Activated T-cell treated with anti-CD3 and anti-CD28 coated beads for 48 hours (primary cell): ENCODE results near the gene ZCCHC8.
"Not testable (repeated sequence)": the region's sequence is repeated elsewhere in the genome, so short reads cannot be mapped to it uniquely, and the experiment has no call there.

Experiments
- DNase-seq: peaks from one replicate; pipeline ENCODE4 v3.0.0-alpha.2; 2020; ENCODE audit warnings: low read depth

The ZCCHC8 gene

GRCh38 chr12:122471324-122472226 is 29.2 kb downstream of the ZCCHC8 start:
- no peak for DNase-seq

DNA sequence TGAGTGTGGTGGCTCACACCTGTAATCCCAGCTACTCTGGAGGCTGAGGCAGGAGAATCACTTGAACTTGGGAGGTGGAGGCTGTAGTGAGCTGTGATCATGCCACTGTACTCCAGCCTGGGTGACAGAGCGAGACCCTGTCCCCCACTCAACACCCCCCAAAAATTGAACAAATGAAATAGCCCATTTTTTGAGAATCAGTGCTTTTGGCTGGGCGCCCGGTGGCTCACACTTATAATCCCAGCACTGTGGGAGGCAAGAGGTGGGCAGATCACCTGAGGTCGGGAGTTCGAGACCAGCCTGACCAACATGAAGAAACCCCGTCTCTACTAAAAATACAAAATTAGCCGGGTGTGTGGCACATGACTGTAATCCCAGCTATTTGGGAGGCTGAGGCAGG is 30.2 kb downstream of the ZCCHC8 start:
- not testable (repeated sequence) for DNase-seq

DNA sequence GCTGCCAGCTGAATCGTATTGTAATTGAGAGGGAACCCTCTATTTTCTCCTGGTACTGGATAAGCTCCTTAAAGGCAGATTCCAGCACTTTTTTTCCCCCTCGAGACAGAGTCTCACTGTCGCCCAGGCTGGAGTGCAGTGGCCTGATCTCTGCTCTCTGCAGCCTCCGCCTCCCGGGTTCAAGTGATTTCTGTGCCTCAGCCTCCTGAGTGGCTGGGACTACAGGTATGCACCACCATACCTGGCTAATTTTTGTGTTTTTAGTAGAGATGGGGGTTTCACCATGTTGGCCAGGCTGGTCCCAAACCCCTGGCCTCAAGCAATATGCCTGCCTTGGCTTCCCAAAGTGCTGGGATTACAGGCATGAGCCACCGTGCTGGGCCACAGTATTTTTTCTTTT is 30.9 kb downstream of the ZCCHC8 start:
- DNase-seq = not testable (repeated sequence)

DNA sequence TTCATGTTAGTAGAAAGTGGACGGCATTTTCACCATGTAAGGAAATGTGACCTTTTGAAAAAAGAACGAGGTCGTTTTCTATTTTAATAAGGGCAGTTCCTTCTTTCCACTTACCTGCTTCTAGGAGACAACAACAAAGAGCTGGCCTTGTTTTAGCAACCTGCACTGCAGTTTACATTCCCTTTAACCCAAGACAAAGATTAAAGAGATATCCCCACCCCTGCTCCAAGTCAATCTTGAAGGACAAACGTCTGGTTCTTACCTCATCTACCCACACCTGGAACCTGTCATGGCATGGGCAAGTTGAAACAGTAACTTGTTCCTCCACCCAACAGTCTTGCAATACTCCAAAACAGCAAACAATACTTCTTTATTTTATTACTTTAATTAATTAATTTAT is 32.7 kb downstream of the ZCCHC8 start:
- no peak for DNase-seq

DNA sequence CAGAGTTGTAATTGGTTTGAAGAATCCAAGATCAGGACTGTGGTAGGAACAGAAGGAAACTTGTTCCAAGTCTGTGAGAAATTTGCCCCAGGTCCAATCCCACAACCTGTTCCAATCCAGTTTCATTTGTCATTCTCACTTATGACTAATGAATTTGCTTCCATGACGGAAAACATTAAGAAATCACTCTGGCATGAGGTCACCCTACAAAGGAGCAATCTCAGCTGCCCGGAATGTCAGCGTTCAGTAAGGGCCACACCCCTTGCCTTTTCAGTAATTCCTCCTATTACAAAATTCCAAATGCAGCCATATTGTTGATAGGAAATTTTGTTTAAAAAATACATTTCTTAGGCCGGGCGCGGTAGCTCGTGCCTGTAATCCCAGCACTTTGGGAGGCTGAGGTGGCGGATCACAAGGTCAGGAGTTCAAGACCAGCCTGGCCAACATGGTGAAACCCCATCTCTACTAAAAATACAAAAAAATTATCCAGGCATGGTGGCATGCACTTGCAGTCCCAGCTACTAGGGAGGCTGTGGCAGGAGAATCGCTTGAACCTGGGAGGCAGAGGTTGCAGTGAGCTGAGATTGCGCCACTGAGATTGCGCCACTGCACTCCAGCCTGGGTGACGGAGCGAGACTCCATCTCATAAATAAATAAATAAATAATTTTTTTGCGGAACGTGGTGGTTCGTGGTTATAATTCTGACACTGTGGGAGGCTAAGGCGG is 36.3 kb downstream of the ZCCHC8 start:
- not testable (repeated sequence) for DNase-seq

DNA sequence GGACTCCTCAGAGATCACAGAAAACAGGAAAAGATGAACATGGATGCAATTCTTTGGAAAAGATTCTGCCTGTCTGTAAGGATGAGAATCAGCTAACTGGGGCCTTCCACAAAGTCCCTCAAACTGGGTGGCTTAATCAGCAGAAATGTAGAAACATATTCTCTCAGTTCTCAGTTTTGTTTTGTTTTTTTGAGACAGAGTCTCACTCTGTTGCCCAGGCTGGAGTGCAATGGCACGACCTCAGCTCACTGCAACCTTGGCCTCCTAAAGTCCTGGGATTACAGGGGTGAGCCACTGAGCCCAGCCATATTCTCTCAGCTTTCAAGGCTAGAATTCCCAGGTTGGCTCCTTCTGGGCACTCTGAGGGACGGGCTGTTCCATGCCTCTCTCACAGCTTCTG is 40.1 kb downstream of the ZCCHC8 start:
- no peak for DNase-seq

GRCh38 chr12:122460061-122460460 is 40.7 kb downstream of the ZCCHC8 start:
- DNase-seq = no peak

GRCh38 chr12:122459211-122459610 is 41.5 kb downstream of the ZCCHC8 start:
- DNase-seq = no peak

DNA sequence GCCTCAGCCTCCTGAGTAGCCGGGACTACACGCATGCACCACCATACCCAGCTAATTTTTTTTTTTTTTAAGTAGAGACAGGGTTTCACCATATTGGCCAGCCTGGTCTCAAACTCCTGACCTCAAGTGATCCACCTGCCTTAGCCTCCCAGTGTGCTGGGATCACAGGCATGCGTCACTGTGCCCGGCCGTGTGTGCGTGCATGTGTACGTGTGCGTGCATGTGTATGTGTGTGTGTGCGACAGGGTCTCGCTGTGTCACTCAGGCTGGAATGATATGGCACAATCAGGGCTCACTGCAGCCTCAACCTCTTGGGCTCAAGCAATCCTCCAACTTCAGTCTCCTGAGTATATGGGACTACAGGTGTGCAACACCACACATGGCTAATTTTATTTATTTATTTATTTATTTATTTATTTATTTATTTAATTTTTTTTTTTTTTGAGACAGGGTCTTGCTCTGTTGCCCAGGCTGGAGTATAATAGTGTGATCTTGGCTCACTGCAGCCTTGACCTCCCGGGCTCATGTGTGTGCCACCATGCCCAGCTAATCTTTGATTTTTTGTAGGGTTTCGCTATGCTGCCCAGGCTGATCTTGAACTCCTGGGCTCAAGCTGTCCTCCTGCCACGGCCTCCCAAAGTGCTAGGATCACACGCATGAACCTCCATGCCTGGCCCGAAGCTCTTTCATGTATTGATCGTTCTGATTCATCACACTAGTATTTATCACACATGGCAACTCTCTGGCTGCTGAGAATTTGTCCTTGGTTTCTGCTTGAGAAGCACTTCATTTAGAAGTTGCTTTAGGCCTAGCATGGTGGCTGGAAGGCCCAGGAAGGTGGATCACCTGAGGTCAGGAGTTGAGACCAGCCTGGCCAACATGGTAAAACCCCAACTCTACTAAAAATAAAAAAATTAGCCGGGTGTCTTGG is 42.4 kb downstream of the ZCCHC8 start:
- no peak for DNase-seq

DNA sequence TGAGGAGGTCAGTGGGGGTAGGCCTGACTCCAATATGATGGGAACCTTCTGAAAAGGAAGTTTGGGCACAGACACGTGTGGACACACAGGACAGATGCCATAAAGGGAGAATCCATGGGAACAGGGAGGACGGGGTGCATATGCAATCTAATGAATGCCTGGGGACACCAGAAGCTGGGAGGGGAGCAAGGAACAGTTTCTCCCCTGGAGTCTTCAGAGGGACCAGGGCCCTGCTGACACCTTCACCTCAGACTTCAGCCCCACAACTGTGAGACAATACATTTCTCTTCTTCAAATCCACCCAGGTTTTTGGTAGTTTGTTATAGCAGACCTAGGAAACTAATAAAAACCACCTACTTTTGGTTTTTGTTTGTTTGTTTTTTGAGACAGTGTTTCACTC is 43.1 kb downstream of the ZCCHC8 start:
- DNase-seq = no peak

- no peak for DNase-seq
Observed at GRCh38 chr12:122454739-122455138, 46.0 kb downstream of the ZCCHC8 start.

- DNase-seq = no peak
Observed at GRCh38 chr12:122454250-122454721, 46.4 kb downstream of the ZCCHC8 start.

- DNase-seq = no peak
Observed at GRCh38 chr12:122452701-122453285, 47.9 kb downstream of the ZCCHC8 start.

GRCh38 chr12:122449317-122449716 is 51.4 kb downstream of the ZCCHC8 start:
- peak; percentile 12 for DNase-seq

- not testable (repeated sequence) for DNase-seq
Observed at GRCh38 chr12:122447825-122448224, 52.9 kb downstream of the ZCCHC8 start.

DNA sequence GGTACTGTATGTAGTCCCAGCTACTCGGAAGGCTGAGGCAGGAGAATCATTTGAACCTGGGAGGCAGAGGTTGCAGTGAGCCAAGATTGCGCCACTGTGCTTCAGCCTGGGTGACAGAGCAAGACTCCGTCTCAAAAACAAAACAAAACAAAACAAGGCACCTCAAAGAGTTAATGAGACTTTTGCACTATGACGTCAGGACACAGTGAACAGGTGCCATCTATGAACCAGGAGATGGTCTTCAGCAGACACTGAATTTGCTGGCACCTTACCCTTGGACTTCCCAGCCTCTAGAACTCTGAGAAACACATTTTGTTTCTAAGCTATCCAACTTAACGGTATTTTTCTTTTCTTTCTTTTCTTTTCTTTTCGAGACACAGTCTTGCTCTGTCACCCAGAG is 54.3 kb downstream of the ZCCHC8 start:
- DNase-seq = not testable (repeated sequence)

DNA sequence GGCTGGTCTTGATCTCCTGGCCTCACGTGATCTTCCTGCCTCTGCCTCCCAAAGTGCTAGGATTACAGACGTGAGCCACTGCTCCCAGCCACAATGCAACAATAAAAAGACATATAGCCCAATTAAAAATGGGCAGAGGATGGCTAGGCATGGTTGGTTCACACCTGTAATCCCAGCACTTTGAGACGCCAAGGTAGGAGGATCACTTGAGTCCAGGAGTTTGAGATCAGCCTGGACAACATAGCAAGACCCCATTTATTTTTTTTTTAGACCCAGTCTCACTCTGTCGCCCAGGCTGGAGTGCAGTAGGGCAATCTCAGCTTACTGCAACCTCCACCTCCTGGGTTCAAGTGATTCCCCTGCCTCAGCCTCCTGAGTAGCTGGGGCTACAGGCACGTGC is 56.7 kb downstream of the ZCCHC8 start:
- not testable (repeated sequence) for DNase-seq

GRCh38 chr12:122438822-122439221 is 61.9 kb downstream of the ZCCHC8 start:
- not testable (repeated sequence) for DNase-seq

- DNase-seq = no peak
Observed at GRCh38 chr12:122437656-122438121, 63.0 kb downstream of the ZCCHC8 start.

DNA sequence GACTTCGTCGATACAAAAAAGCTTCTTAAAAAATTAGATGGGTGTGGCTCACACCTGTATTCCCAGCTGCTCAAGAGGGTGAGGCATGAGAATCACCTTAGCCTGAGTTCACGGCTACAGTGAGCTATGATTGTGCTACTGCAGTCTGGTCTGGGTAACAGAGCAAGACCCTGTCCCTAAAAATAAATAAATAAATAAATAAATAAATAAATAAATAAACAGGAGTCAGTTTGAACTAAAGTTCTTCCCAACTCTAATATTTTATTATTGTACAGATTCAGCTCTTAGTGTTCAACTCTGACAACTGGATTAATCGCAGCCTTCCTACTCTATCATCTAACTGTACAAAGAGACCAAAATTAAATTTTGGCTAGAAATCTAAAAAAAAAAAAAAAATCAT is 65.5 kb downstream of the ZCCHC8 start:
- DNase-seq = no peak

GRCh38 chr12:122429043-122429442 is 71.7 kb downstream of the ZCCHC8 start:
- not testable (repeated sequence) for DNase-seq
